HG03039 (cell line): ENCODE data around the gene NUS1.
"Not testable (repeated sequence)": the region's sequence is repeated elsewhere in the genome, so short reads cannot be mapped to it uniquely, and the experiment has no call there.

ENCODE experiments used
- ATAC-seq: cut with Tn5 transposase; IDR thresholded peaks from one replicate; pipeline ENCODE4 v1.9.1; 2021; ENCODE audit warnings: mild to moderate bottlenecking, moderate library complexity; ENCODE audit not compliant: unreplicated experiment

The NUS1 gene

DNA sequence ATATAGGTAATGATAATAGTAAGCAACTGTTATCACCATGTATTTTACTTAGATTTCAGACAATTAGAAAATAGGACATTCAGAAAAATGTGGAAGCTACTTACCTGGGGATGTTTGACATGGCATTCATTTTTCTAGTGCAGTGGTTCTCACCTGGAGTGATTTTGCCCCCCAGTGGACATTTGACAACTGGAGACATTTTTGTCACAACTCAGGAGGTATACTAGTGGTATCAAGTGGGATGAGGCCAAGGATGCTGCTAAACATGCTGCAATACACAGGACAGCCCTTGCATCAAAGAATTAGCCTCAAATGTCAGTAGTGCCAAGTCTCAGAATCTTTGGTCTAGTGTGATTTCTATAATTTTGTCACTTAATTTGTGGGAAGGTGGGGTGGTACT is 36.1 kb downstream of the NUS1 start:
- no peak for ATAC-seq

DNA sequence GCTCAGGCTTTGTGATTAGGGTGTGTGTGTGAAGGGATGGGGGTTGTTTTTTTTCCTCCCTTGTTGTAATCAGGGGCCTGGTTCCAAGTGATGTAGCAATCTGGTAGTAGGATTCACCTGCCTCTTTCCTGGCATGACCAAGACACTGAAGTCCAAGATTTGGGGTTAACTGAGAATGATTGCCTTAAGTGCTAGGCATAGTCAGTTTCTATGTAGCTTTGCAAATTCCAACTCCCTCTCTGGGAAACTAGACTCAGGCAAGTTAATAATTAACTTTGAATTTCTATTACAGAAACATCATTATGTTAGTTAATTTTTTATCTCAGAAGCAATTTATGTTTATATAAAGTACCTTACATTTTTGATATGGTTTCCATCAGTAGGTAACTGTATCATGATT is 43.6 kb downstream of the NUS1 start:
- ATAC-seq = no peak

DNA sequence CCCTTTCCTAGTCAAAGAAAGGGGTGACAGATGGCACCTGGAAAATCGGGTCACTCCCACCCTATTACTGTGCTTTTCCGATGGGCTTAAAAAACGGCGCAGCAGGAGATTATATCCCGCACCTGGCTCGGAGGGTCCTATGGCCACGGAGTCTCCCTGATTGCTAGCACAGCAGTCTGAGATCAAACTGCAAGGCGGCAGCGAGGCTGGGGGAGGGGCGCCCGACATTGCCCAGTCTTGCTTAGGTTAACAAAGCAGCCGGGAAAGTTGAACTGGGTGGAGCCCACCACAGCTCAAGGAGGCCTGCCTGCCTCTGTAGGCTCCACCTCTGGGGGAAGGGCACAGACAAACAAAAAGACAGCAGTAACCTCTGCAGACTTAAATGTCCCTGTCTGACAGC is 46.3 kb downstream of the NUS1 start:
- not testable (repeated sequence) for ATAC-seq

DNA sequence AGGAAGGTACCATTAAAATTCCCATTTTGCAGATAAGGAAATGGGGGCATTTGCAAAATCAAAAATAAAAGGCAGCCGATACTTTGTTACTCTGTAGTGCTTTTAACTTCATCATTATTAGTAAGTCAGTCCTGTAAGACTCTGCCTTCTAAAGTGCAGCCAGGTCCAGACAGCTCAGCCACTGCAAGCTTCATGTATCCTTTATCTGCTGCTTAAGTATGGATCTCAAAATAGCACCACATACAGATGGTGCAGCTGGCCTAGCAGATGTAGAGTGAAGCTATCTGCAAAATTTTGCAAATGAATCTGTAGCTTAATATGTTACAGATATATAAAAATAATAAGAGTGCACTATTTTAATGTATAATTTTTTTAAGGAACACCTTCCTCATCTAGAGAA is 53.4 kb downstream of the NUS1 start:
- no peak for ATAC-seq

DNA sequence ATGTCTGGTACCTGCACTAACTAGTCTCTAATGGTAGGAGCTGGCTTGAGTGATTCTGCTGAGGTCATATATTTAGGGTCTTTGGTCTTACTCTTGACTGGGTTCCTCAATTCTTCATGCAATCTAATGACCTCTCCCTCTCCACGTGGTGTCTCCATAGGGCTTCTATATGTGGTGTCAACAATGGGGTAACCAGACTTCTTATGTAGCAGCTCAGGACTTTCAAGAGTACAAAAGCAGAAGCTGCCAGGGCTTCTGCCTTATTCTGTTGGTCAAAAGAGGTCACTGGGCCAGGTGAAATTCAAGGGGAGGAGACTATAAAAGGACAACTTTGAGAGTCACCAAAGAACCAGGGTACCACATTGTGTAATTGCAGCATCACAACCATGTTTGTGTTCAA is 54.3 kb downstream of the NUS1 start:
- no peak for ATAC-seq

DNA sequence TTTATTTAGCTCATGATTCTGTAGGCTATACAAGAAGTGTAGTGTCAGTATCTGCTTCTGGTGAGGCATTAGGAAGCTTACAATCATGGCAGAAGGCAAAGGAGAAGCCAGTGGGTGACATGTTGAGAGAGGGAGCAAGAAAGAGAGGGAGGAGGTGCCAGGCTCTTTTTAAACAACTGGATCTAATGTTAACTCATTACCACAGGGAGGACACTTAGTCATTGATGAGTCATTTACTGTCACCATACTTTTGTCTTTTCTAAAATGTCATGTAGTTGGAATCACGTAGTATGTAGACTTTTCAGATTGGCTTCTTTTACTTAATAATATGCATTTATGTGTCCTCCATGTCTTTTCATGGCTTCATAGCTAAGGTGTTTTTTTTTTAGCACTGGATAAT is 58.1 kb downstream of the NUS1 start:
- ATAC-seq = no peak

DNA sequence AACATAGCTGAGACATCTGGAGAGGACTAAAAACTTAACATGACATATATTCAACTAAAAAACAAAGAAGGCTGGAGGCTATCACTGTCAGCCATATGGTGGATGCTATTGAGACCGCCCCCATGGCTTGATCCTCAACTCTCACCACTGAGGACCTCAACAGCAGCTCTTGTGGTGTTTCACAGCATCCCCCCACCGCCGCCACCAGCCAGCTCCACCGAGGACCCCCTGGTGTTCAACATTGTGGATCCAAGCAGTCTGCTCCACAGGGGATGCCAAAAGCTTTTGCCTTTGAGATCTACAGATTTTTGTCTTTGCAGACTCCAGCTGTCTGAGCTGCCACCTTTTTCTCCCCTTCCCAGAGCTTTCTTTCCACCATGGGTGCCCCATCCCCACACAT is 64.6 kb downstream of the NUS1 start:
- no peak for ATAC-seq

DNA sequence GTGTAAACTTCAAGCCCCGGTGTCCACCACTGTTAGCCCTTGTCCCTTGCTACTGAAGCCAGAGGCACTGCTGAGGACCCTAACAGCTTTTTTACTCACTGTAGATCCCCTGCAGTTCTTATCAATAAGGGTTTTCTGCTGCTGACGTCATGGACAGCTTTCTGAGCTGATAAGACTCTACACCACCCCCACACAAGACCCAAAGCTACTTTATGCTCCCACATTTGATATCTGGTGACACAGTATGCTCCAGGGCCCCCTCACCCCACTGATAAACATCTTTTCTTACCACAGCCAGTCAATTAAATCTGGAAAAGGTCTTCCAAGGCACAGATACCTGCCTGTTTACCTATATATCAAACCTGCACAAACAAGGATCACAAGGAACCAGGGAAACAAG is 65.3 kb downstream of the NUS1 start:
- no peak for ATAC-seq

DNA sequence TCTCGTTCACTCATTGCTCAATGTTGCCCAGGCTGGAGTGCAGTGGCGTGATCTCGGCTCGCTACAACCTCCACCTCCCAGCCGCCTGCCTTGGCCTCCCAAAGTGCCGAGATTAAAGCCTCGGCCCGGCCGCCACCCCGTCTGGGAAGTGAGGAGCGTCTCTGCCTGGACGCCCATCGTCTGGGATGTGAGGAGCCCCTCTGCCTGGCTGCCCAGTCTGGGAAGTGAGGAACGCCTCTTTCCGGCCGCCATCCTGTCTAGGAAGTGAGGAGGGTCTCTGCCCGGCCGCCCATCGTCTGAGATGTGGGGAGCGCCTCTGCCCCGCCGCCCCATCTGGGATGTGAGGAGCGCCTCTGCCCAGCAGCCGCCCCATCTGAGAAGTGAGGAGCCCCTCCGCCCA is 75.4 kb downstream of the NUS1 start:
- not testable (repeated sequence) for ATAC-seq
